Measurements from ENCODE around the gene PPA2. TPM values are rescaled to one million over a fixed set of nuclear protein-coding genes. Genes with fewer than 3 reads are reported as not detected.

The PPA2 gene
- total and polyA plus RNA-seq, 10 of the 15 experiments (the other 5 are each of a cell fraction or from before 2014, with no cell fraction given), result 93.8 to 293 (median 146) TPM

DNA sequence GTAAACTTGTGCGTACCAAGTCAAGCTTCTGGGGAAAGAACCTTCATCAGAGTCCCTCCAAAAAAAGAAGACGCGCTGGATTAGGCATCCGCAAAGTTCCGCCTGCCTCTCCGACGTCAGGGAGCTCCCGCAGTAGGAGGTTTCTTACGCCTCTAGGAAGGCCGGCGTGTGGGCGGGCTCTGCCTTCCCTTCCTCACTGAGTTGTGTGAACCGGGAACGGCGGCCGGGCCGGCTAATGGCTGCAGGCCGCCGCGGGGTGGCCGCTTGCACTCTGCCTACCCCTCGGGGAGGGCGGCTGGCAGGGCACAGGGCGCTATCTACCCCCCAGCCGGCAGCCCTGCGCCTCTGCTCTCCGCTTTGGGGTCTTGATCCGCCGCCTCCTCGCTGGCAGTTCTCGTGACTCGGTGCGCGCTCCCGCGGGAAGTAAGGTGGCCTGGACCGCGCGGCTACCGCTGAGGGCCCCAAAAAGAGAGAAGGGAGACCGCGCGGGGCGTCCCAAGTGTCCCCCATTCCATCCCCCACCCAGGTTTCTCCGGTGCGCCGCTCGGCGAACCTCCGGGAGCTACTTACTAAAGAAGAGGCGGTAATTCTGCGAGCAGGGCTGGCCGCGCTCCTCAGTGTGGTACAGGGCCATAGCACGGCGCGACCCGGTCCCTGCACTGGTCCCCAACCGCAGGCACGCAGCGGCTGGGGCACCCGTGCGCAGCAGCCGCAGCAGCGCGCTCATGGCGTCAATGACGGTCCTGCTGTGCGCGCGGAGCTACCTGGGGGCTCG lies at the start of gene PPA2 (continued):
- TF ChIP-seq, protein P1, sequence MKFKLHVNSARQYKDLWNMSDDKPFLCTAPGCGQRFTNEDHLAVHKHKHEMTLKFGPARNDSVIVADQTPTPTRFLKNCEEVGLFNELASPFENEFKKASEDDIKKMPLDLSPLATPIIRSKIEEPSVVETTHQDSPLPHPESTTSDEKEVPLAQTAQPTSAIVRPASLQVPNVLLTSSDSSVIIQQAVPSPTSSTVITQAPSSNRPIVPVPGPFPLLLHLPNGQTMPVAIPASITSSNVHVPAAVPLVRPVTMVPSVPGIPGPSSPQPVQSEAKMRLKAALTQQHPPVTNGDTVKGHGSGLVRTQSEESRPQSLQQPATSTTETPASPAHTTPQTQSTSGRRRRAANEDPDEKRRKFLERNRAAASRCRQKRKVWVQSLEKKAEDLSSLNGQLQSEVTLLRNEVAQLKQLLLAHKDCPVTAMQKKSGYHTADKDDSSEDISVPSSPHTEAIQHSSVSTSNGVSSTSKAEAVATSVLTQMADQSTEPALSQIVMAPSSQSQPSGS (IDR thresholded peaks at IDR 0.05; ENCODE audit: low read length), result no peak
- peak; percentile 67 for TF ChIP-seq CBFB (IDR thresholded peaks at IDR 0.05; ENCODE audit: low read depth)
- TF ChIP-seq, protein P2, sequence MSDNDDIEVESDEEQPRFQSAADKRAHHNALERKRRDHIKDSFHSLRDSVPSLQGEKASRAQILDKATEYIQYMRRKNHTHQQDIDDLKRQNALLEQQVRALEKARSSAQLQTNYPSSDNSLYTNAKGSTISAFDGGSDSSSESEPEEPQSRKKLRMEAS (IDR thresholded peaks at IDR 0.05; ENCODE audit: low read depth, low read length), result peak; percentile 71; the same call in 1 of the 2 replicates
- no peak for TF ChIP-seq ZNF274 (IDR thresholded peaks at IDR 0.05; ENCODE audit: insufficient read depth, insufficient read length)
- TF ChIP-seq TCF12 (IDR thresholded peaks at IDR 0.05; ENCODE audit: low read depth, low read length), result peak; percentile 63
- peak; percentile 13 for TF ChIP-seq SP1 (IDR thresholded peaks at IDR 0.05; ENCODE audit: low read depth, low read length)
- TF ChIP-seq ASH2L (IDR thresholded peaks at IDR 0.05; ENCODE audit: borderline replicate concordance, low read depth), result 0 out of 2 replicates have a peak, but pooled peaks have one; percentile 13
- TF ChIP-seq MTA2 (IDR thresholded peaks at IDR 0.05; ENCODE audit: low read depth), result no peak
- TF ChIP-seq, protein P3, sequence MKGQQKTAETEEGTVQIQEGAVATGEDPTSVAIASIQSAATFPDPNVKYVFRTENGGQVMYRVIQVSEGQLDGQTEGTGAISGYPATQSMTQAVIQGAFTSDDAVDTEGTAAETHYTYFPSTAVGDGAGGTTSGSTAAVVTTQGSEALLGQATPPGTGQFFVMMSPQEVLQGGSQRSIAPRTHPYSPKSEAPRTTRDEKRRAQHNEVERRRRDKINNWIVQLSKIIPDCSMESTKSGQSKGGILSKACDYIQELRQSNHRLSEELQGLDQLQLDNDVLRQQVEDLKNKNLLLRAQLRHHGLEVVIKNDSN (IDR thresholded peaks at IDR 0.05; ENCODE audit: borderline replicate concordance, extremely low read length, insufficient read depth, low read depth, low read length), result no peak
- TF ChIP-seq FOXM1 (IDR thresholded peaks at IDR 0.05; ENCODE audit: low read depth, low read length), result peak; percentile 50; the same call in 1 of the 2 replicates
- TF ChIP-seq TCF3 (IDR thresholded peaks at IDR 0.05; ENCODE audit: borderline replicate concordance, insufficient read depth, low read depth, low read length), result peak; percentile 68; the same call in 1 of the 2 replicates
- TF ChIP-seq, protein P4, sequence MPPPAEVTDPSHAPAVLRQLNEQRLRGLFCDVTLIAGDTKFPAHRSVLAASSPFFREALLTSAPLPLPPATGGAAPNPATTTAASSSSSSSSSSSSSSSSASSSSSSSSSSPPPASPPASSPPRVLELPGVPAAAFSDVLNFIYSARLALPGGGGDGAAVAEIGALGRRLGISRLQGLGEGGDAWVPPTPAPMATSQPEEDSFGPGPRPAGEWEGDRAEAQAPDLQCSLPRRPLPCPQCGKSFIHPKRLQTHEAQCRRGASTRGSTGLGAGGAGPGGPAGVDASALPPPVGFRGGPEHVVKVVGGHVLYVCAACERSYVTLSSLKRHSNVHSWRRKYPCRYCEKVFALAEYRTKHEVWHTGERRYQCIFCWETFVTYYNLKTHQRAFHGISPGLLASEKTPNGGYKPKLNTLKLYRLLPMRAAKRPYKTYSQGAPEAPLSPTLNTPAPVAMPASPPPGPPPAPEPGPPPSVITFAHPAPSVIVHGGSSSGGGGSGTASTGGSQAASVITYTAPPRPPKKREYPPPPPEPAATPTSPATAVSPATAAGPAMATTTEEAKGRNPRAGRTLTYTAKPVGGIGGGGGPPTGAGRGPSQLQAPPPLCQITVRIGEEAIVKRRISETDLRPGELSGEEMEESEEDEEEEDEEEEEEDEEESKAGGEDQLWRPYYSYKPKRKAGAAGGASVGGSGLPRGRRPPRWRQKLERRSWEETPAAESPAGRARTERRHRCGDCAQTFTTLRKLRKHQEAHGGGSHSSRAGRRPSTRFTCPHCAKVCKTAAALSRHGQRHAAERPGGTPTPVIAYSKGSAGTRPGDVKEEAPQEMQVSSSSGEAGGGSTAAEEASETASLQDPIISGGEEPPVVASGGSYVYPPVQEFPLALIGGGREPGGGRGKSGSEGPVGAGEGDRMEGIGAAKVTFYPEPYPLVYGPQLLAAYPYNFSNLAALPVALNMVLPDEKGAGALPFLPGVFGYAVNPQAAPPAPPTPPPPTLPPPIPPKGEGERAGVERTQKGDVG (CRISPR knock-in tag; IDR thresholded peaks at IDR 0.05), result no peak
- no peak for TF ChIP-seq FOS (IDR thresholded peaks at IDR 0.05; ENCODE audit: borderline replicate concordance, extremely low read depth, insufficient read length)
- TF ChIP-seq ZNF207 (IDR thresholded peaks at IDR 0.05; ENCODE audit: borderline replicate concordance), result peak; percentile 56; the same call in 1 of the 2 replicates
- no peak for TF ChIP-seq PAX8 (IDR thresholded peaks at IDR 0.05)
- no peak for TF ChIP-seq ZNF622 (IDR thresholded peaks at IDR 0.05)
- peak; percentile 58 for TF ChIP-seq RELA (IDR thresholded peaks at IDR 0.05; ENCODE audit: borderline replicate concordance, partially characterized antibody)
- TF ChIP-seq, protein P5, sequence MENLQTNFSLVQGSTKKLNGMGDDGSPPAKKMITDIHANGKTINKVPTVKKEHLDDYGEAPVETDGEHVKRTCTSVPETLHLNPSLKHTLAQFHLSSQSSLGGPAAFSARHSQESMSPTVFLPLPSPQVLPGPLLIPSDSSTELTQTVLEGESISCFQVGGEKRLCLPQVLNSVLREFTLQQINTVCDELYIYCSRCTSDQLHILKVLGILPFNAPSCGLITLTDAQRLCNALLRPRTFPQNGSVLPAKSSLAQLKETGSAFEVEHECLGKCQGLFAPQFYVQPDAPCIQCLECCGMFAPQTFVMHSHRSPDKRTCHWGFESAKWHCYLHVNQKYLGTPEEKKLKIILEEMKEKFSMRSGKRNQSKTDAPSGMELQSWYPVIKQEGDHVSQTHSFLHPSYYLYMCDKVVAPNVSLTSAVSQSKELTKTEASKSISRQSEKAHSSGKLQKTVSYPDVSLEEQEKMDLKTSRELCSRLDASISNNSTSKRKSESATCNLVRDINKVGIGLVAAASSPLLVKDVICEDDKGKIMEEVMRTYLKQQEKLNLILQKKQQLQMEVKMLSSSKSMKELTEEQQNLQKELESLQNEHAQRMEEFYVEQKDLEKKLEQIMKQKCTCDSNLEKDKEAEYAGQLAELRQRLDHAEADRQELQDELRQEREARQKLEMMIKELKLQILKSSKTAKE (IDR thresholded peaks at IDR 0.05; ENCODE audit: low read depth, poor library complexity, severe bottlenecking), result peak; percentile 25

Data from GM12878 (cell line).